Measurements from ENCODE around the gene TMEM51. TPM values are rescaled to one million over a fixed set of nuclear protein-coding genes. Genes with fewer than 3 reads are reported as not detected.
"Not testable (repeated sequence)": the region's sequence is repeated elsewhere in the genome, so short reads cannot be mapped to it uniquely, and the experiment has no call there.

The TMEM51 gene
- total RNA-seq, 1 experiment from 2014 or later, result 10.4 TPM

DNA sequence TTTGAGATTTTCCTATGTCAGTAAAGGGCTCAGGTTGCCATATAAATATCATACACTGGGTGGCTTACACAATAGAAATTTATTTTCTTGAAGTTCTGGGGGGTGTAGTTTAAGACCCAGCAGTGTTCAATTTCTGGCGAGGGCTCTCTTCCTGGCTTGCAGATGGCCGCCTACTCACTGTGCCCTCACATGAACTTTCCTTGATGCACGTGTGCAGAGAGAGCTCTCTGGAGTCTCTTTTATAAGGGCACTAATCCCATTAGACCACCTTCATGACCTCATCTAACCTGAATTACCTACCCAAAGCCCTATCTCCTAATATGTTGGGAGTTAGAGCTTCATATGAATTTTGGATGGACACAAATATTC, 21.1 kb downstream of the TMEM51 start (continued):
- TF ChIP-seq ZBTB21 (CRISPR knock-in tag; IDR thresholded peaks at IDR 0.05; ENCODE audit: borderline replicate concordance) (no peak), SP1 (CRISPR knock-in tag; conservative IDR thresholded peaks at IDR 0.05) (no peak), OVOL2 (CRISPR knock-in tag; IDR thresholded peaks at IDR 0.05; ENCODE audit: borderline replicate concordance) (no peak)

DNA sequence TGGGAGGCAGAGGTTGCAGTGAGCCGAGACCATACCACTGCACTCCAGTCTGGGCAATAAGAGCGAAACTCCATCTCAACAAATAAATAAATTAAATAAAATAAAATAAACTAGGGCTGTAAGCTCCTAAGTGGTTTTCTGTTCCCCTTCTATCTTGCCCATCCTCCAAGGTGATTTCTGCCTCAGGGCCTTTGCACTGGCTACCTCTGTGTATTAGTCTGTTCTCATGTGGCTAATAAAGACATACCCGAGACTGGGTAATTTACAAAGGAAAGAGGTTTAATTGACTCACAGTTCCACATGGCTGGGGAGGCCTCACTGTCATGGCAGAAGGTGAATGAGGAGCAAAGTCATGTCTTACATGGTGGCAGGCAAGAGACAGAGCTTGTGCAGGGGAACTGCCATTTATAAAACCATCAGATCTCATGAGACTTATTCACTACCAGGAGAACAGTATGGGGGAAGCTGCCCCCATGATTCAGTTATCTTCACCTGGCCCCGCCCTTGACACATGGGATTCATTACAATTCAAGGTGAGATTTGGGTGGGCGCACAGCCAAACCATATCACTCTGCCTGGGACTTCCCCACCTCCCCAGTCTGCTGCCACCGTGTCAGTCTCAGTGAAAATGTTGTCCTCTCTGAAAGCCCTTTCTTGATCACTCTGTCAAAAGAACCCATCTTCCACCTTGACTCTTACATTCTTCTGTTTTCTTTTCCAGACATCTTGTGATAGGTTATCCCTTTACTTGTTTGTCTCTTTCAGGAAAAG, 22.0 kb downstream of the TMEM51 start:
- H3K27ac Mint-ChIP-seq; POLR2A ChIA-PET; CTCF ChIA-PET; H3K36me3 Mint-ChIP-seq; DNase-seq (ENCODE audit: low spot score); H3K27me3 Mint-ChIP-seq (ENCODE audit: low read depth); ATAC-seq; H3K9me3 Mint-ChIP-seq; H3K4me3 Mint-ChIP-seq: not testable (repeated sequence)
- peaks cover 66% of the 10 kb centered on the region for H3K4me1 Mint-ChIP-seq

DNA sequence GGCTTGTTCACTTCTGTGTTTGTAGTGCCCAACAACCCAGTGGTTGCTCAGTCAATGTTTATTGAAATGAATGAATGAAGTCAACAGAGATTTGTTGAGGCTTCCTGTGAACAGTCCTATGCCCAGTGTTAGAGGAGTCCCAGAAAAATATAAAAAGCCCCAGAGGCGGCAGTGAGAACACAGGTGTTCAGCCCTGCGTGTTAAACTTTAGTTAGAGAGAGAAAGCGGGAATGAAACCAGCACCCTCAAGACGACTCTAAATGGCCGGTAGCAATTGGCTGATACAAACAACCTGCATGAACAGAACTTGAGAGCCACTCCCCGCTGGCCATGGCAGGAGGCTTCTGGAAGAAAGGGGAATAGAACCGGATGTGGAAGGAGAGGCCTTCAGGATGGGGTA, 22.6 kb downstream of the TMEM51 start:
- CTCF ChIA-PET, result no interaction called here
- H3K27ac Mint-ChIP-seq, result no peak overlapping the region

DNA sequence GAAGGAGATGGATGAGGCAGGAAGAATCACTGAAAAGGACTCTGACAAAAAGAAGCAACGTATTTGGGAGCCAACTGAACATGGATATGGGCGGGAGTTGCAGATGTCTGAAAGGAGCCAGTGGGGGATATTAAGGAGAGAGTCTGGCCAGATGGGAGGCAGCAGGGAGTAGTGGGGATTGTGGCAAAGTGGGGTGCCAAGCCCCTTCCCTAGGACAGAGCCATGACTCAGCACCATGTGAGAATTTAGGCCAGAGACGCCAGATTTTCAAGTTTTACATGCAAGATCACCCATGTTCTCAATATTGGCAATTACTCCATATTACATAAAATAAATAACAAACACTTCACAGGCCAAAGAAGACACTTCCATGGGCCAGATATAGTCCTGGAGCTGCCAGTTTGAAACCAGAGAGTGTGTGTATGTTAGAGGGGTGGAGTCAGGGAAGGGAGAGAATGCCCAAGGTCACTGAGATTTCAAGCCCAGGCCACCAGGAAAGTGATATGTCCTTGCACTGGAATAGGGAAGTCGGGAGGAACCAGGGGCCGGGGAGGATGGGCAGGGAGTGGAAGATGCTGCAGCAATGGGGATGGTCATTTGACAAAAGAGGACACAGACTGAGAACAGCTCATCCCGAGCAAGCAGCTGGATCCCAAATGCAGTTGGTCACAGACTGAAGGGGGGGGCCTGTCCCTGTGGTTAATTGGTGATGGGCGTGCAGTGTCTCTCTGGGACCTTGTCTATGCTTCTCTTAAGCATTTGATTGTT, 23.5 kb downstream of the TMEM51 start:
- ATAC-seq (no peak), DNase-seq (ENCODE audit: low spot score) (no peak)
- no peak overlapping the region; the same call in 1 of the 2 replicates for H3K27ac Mint-ChIP-seq
- peaks cover 64% of the 10 kb centered on the region for H3K4me1 Mint-ChIP-seq
- H3K4me3 Mint-ChIP-seq, result no peak overlapping the region
- H3K36me3 Mint-ChIP-seq, result 0 out of 2 replicates have a peak, but pooled peaks cover 2% of the 10 kb centered on the region
- CTCF ChIA-PET, result interaction anchor here (1.2 kb wide), 1 partner anchor 12 kb away, joined by 3 read pairs; no protein-coding TSS in a partner anchor
- POLR2A ChIA-PET, result no interaction called here
- no peaks in the 10 kb centered on the region for H3K27me3 Mint-ChIP-seq (ENCODE audit: low read depth)
- no peaks in the 10 kb centered on the region for H3K9me3 Mint-ChIP-seq
- TF ChIP-seq, protein P1, sequence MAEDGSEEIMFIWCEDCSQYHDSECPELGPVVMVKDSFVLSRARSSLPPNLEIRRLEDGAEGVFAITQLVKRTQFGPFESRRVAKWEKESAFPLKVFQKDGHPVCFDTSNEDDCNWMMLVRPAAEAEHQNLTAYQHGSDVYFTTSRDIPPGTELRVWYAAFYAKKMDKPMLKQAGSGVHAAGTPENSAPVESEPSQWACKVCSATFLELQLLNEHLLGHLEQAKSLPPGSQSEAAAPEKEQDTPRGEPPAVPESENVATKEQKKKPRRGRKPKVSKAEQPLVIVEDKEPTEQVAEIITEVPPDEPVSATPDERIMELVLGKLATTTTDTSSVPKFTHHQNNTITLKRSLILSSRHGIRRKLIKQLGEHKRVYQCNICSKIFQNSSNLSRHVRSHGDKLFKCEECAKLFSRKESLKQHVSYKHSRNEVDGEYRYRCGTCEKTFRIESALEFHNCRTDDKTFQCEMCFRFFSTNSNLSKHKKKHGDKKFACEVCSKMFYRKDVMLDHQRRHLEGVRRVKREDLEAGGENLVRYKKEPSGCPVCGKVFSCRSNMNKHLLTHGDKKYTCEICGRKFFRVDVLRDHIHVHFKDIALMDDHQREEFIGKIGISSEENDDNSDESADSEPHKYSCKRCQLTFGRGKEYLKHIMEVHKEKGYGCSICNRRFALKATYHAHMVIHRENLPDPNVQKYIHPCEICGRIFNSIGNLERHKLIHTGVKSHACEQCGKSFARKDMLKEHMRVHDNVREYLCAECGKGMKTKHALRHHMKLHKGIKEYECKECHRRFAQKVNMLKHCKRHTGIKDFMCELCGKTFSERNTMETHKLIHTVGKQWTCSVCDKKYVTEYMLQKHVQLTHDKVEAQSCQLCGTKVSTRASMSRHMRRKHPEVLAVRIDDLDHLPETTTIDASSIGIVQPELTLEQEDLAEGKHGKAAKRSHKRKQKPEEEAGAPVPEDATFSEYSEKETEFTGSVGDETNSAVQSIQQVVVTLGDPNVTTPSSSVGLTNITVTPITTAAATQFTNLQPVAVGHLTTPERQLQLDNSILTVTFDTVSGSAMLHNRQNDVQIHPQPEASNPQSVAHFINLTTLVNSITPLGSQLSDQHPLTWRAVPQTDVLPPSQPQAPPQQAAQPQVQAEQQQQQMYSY (CRISPR knock-in tag; IDR thresholded peaks at IDR 0.05), result no peak
- TF ChIP-seq, protein P2, sequence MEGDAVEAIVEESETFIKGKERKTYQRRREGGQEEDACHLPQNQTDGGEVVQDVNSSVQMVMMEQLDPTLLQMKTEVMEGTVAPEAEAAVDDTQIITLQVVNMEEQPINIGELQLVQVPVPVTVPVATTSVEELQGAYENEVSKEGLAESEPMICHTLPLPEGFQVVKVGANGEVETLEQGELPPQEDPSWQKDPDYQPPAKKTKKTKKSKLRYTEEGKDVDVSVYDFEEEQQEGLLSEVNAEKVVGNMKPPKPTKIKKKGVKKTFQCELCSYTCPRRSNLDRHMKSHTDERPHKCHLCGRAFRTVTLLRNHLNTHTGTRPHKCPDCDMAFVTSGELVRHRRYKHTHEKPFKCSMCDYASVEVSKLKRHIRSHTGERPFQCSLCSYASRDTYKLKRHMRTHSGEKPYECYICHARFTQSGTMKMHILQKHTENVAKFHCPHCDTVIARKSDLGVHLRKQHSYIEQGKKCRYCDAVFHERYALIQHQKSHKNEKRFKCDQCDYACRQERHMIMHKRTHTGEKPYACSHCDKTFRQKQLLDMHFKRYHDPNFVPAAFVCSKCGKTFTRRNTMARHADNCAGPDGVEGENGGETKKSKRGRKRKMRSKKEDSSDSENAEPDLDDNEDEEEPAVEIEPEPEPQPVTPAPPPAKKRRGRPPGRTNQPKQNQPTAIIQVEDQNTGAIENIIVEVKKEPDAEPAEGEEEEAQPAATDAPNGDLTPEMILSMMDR (IDR thresholded peaks at IDR 0.05), result no peak
- TF ChIP-seq, protein P3, sequence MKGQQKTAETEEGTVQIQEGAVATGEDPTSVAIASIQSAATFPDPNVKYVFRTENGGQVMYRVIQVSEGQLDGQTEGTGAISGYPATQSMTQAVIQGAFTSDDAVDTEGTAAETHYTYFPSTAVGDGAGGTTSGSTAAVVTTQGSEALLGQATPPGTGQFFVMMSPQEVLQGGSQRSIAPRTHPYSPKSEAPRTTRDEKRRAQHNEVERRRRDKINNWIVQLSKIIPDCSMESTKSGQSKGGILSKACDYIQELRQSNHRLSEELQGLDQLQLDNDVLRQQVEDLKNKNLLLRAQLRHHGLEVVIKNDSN (CRISPR knock-in tag; IDR thresholded peaks at IDR 0.05), result no peak
- TF ChIP-seq, protein P4, sequence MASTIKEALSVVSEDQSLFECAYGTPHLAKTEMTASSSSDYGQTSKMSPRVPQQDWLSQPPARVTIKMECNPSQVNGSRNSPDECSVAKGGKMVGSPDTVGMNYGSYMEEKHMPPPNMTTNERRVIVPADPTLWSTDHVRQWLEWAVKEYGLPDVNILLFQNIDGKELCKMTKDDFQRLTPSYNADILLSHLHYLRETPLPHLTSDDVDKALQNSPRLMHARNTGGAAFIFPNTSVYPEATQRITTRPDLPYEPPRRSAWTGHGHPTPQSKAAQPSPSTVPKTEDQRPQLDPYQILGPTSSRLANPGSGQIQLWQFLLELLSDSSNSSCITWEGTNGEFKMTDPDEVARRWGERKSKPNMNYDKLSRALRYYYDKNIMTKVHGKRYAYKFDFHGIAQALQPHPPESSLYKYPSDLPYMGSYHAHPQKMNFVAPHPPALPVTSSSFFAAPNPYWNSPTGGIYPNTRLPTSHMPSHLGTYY (CRISPR knock-in tag; IDR thresholded peaks at IDR 0.05), result no peak
- TF ChIP-seq, protein P5, sequence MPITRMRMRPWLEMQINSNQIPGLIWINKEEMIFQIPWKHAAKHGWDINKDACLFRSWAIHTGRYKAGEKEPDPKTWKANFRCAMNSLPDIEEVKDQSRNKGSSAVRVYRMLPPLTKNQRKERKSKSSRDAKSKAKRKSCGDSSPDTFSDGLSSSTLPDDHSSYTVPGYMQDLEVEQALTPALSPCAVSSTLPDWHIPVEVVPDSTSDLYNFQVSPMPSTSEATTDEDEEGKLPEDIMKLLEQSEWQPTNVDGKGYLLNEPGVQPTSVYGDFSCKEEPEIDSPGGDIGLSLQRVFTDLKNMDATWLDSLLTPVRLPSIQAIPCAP (CRISPR knock-in tag; IDR thresholded peaks at IDR 0.05), result no peak
- TF ChIP-seq, protein P6, sequence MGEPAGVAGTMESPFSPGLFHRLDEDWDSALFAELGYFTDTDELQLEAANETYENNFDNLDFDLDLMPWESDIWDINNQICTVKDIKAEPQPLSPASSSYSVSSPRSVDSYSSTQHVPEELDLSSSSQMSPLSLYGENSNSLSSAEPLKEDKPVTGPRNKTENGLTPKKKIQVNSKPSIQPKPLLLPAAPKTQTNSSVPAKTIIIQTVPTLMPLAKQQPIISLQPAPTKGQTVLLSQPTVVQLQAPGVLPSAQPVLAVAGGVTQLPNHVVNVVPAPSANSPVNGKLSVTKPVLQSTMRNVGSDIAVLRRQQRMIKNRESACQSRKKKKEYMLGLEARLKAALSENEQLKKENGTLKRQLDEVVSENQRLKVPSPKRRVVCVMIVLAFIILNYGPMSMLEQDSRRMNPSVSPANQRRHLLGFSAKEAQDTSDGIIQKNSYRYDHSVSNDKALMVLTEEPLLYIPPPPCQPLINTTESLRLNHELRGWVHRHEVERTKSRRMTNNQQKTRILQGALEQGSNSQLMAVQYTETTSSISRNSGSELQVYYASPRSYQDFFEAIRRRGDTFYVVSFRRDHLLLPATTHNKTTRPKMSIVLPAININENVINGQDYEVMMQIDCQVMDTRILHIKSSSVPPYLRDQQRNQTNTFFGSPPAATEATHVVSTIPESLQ (CRISPR knock-in tag; IDR thresholded peaks at IDR 0.05), result no peak
- TF ChIP-seq ZNF423 (CRISPR knock-in tag; IDR thresholded peaks at IDR 0.05) (no peak), ZNF396 (CRISPR knock-in tag; IDR thresholded peaks at IDR 0.05; ENCODE audit: borderline replicate concordance) (no peak), GABPB1 (CRISPR knock-in tag; IDR thresholded peaks at IDR 0.05) (no peak), ZNF671 (CRISPR knock-in tag; IDR thresholded peaks at IDR 0.05) (no peak)

More for the DNA sequence above, 22.6 kb downstream of the TMEM51 start:
- no peaks in the 10 kb centered on the region for H3K9me3 Mint-ChIP-seq
- peaks cover 69% of the 10 kb centered on the region for H3K4me1 Mint-ChIP-seq
- ATAC-seq, result no peak
- TF ChIP-seq, protein P7, sequence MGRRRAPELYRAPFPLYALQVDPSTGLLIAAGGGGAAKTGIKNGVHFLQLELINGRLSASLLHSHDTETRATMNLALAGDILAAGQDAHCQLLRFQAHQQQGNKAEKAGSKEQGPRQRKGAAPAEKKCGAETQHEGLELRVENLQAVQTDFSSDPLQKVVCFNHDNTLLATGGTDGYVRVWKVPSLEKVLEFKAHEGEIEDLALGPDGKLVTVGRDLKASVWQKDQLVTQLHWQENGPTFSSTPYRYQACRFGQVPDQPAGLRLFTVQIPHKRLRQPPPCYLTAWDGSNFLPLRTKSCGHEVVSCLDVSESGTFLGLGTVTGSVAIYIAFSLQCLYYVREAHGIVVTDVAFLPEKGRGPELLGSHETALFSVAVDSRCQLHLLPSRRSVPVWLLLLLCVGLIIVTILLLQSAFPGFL (CRISPR knock-in tag; IDR thresholded peaks at IDR 0.05; ENCODE audit: borderline replicate concordance), result no peak
- H3K4me3 Mint-ChIP-seq, result no peak overlapping the region
- POLR2A ChIA-PET, result no interaction called here
- H3K36me3 Mint-ChIP-seq, result 0 out of 2 replicates have a peak, but pooled peaks cover 2% of the 10 kb centered on the region
- DNase-seq (ENCODE audit: low spot score), result no peak
- H3K27me3 Mint-ChIP-seq (ENCODE audit: low read depth), result no peaks in the 10 kb centered on the region
